Breast epithelium (tissue), 3 donors: ENCODE measurements around the gene HDAC1.

Experiments
- POLR2A ChIP-seq: fragments of 450-650 bp; IDR thresholded peaks from one replicate; pipeline ENCODE4 v1.6.1; 2016; ENCODE audit warnings: antibody characterized with exemption, mild to moderate bottlenecking, moderate library complexity
- TF ChIP-seq, protein P1 (sequence below), 3 donors: fragments of 450-650 bp; IDR thresholded peaks; one replicate each; pipeline ENCODE4 v1.5.1; 2016 to 2017; ENCODE audit warnings: antibody characterized with exemption in 3 of 3, mild to moderate bottlenecking in 3 of 3, moderate library complexity in 3 of 3

DNA sequence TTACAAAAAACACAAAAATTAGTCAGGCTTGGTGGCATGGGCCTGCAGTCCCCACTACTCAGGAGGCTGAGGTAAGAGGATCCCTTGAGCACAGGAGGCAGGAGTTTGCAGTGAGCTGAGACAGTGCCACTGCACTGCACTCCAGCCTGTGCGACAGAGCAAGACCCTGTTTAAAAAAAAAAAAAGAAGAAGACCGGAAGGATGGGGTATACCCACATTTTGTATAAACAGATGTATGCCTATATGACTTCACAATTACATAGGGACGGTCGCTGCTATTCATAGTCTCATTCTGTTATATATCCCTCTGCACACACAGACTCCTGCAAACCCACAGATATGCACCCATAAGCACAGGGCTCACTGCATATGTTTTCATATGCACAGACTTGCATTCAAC, 28.1 kb upstream of the HDAC1 start:
- TF ChIP-seq, protein P1, sequence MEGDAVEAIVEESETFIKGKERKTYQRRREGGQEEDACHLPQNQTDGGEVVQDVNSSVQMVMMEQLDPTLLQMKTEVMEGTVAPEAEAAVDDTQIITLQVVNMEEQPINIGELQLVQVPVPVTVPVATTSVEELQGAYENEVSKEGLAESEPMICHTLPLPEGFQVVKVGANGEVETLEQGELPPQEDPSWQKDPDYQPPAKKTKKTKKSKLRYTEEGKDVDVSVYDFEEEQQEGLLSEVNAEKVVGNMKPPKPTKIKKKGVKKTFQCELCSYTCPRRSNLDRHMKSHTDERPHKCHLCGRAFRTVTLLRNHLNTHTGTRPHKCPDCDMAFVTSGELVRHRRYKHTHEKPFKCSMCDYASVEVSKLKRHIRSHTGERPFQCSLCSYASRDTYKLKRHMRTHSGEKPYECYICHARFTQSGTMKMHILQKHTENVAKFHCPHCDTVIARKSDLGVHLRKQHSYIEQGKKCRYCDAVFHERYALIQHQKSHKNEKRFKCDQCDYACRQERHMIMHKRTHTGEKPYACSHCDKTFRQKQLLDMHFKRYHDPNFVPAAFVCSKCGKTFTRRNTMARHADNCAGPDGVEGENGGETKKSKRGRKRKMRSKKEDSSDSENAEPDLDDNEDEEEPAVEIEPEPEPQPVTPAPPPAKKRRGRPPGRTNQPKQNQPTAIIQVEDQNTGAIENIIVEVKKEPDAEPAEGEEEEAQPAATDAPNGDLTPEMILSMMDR (IDR thresholded peaks at IDR 0.05) = no peak
- no peak for TF ChIP-seq POLR2A
